PC-3 (cell line): ENCODE data around the gene DDX24. TPM values are rescaled to one million over a fixed set of nuclear protein-coding genes. Genes with fewer than 3 reads are reported as not detected.

Source experiments
- ATAC-seq: fragments of 200-7000 bp; cut with Tn5 transposase; 2 replicates; pipeline ENCODE4 v1.9.1; 2020; ENCODE audit warnings: mild to moderate bottlenecking, moderate library complexity
- BruUV-seq: library from RNA; stranded (reverse); fragments of 400-500 nt; replicated peaks from 2 replicates; lab custom pipeline; 2021; lab: Mats Ljungman, UMichigan
- CTCF ChIA-PET: fragments of 300-600 bp; sonication (Branson Sonifier 250); formaldehyde crosslinking; loops from one replicate; lab custom pipeline; 2022; ENCODE audit warnings: antibody characterized with exemption; lab: Charles Lee
- POLR2A ChIA-PET: fragments of 300-600 bp; sonication (Branson Sonifier 250); formaldehyde crosslinking; loops from one replicate; lab custom pipeline; 2022; ENCODE audit warnings: antibody characterized with exemption; ENCODE audit not compliant: unreplicated experiment; lab: Charles Lee
- DNase-seq: peaks from one replicate; pipeline ENCODE4 v3.0.0-alpha.2; 2015
- H2AFZ ChIP-seq: fragments of 300-600 bp; sonication (generic); 2 replicates; pipeline ENCODE4 v1.6.0; 2016; ENCODE audit warnings: antibody characterized with exemption, low read length
- H3F3A ChIP-seq: fragments of 300-600 bp; sonication (generic); one replicate; pipeline ENCODE4 v1.6.0; 2017; ENCODE audit warnings: antibody characterized with exemption, low read length, control low read depth, mild to moderate bottlenecking; ENCODE audit not compliant: unreplicated experiment
- H3K27ac ChIP-seq: fragments of 300-600 bp; sonication (generic); 2 replicates; pipeline ENCODE4 v1.5.1; 2016; ENCODE audit warnings: mild to moderate bottlenecking, low read length
- H3K27me3 ChIP-seq: fragments of 300-600 bp; sonication (generic); 2 replicates; pipeline ENCODE4 v1.6.1; 2016; ENCODE audit warnings: low read length, mixed read lengths
- H3K36me3 ChIP-seq: fragments of 300-600 bp; sonication (generic); 2 replicates; pipeline ENCODE4 v1.6.1; 2016; ENCODE audit warnings: low read depth, mixed run types, low read length, mixed read lengths
- H3K4me1 ChIP-seq: fragments of 300-600 bp; sonication (generic); 2 replicates; pipeline ENCODE4 v1.5.1; 2016; ENCODE audit warnings: low read length; ENCODE audit not compliant: insufficient read depth
- H3K4me2 ChIP-seq: fragments of 300-600 bp; sonication (generic); 2 replicates; pipeline ENCODE4 v1.6.0; 2016; ENCODE audit warnings: low read length
- H3K4me3 ChIP-seq: fragments of 300-600 bp; sonication (generic); 2 replicates; pipeline ENCODE4 v1.5.1; 2016; ENCODE audit warnings: mild to moderate bottlenecking, low read length, mixed read lengths
- H3K79me2 ChIP-seq: fragments of 300-600 bp; sonication (generic); 2 replicates; pipeline ENCODE4 v1.6.1; 2017; ENCODE audit warnings: low read length, mixed read lengths
- H3K9ac ChIP-seq: fragments of 300-600 bp; sonication (generic); 2 replicates; pipeline ENCODE4 v1.6.0; 2016; ENCODE audit warnings: mild to moderate bottlenecking, low read length
- H3K9me2 ChIP-seq: fragments of 300-600 bp; sonication (generic); replicated peaks from 2 replicates; pipeline ENCODE4 v1.6.1; 2016; ENCODE audit warnings: mixed run types, low read length, mixed read lengths
- H3K9me3 ChIP-seq: fragments of 300-600 bp; sonication (generic); 2 replicates; pipeline ENCODE4 v1.6.1; 2016; ENCODE audit warnings: low read length, mixed read lengths
- H4K20me1 ChIP-seq: fragments of 300-600 bp; sonication (generic); 2 replicates; pipeline ENCODE4 v1.6.1; 2016; ENCODE audit warnings: low read length, mixed read lengths
- EZH2 ChIP-seq: fragments of 300-600 bp; sonication (generic); IDR thresholded peaks from one replicate; pipeline ENCODE4 v1.6.1; 2017; ENCODE audit warnings: antibody characterized with exemption, mild to moderate bottlenecking, low read length; ENCODE audit not compliant: unreplicated experiment
- EZH2phosphoT487 ChIP-seq: fragments of 300-600 bp; sonication (generic); IDR thresholded peaks from 2 replicates; pipeline ENCODE4 v1.6.1; 2018; ENCODE audit warnings: mild to moderate bottlenecking, antibody characterized with exemption, low read length, borderline replicate concordance
- intact Hi-C: fragments of 100-400 bp; cut with micrococcal nuclease; formaldehyde crosslinking; loops from 2 replicates; pipeline ENCODE4 v1.9.0; 2023
- total RNA-seq: library from RNA; depleted of rRNA; stranded (reverse); fragments of >200 nt; gene quantifications from 2 replicates; pipeline ENCODE4 v1.2.3, GENCODE V29; 2014
- TF ChIP-seq, protein P1 (sequence below): fragments of 300-600 bp; sonication (generic); conservative IDR thresholded peaks from 2 replicates; pipeline ENCODE4 v1.5.1; 2017; ENCODE audit warnings: antibody characterized with exemption, low read depth, mild to moderate bottlenecking, low read length

DDX24 gene
- total RNA-seq, 1 experiment from 2014 or later, result 120 TPM

GRCh38 chr14:94038921-94039629 lies 41.9 kb downstream of the DDX24 start:
- H3K27me3 ChIP-seq, result no peaks in the 10 kb centered on the region
- H3K9me2 ChIP-seq, result no peaks in the 10 kb centered on the region

GRCh38 chr14:94038510-94038909 lies 42.5 kb downstream of the DDX24 start:
- Histone ChIP-seq H3K9ac (no peak overlapping the region), H3K4me1 (no peaks in the 10 kb centered on the region), H3K4me3 (no peak overlapping the region), H3F3A (no peaks in the 10 kb centered on the region), H3K36me3 (no peaks in the 10 kb centered on the region; the same call in 1 of the 2 replicates), H3K4me2 (no peak overlapping the region), H3K79me2 (no peaks in the 10 kb centered on the region), H3K27me3 (no peaks in the 10 kb centered on the region), H3K27ac (no peak overlapping the region), H3K9me3 (no peaks in the 10 kb centered on the region), H2AFZ (no peak overlapping the region), H3K9me2 (no peaks in the 10 kb centered on the region), H4K20me1 (no peaks in the 10 kb centered on the region)
- intact Hi-C loops, result no loop called here
- no TSS peak for BruUV-seq
- DNase-seq, result no peak
- TF ChIP-seq, protein P1, sequence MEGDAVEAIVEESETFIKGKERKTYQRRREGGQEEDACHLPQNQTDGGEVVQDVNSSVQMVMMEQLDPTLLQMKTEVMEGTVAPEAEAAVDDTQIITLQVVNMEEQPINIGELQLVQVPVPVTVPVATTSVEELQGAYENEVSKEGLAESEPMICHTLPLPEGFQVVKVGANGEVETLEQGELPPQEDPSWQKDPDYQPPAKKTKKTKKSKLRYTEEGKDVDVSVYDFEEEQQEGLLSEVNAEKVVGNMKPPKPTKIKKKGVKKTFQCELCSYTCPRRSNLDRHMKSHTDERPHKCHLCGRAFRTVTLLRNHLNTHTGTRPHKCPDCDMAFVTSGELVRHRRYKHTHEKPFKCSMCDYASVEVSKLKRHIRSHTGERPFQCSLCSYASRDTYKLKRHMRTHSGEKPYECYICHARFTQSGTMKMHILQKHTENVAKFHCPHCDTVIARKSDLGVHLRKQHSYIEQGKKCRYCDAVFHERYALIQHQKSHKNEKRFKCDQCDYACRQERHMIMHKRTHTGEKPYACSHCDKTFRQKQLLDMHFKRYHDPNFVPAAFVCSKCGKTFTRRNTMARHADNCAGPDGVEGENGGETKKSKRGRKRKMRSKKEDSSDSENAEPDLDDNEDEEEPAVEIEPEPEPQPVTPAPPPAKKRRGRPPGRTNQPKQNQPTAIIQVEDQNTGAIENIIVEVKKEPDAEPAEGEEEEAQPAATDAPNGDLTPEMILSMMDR, result no peak
- TF ChIP-seq EZH2 (no peak), EZH2phosphoT487 (no peak)
- ChIA-PET POLR2A (no interaction called here), CTCF (no interaction called here)
- ATAC-seq, result no peak

More at GRCh38 chr14:94038921-94039629, 41.9 kb downstream of the DDX24 start:
- DNase-seq (no peak), ATAC-seq (no peak)
- no TSS peak for BruUV-seq
- Histone ChIP-seq H3K4me2 (no peak overlapping the region), H3K9me3 (no peaks in the 10 kb centered on the region), H3K4me3 (no peak overlapping the region), H3K79me2 (no peaks in the 10 kb centered on the region), H4K20me1 (no peaks in the 10 kb centered on the region), H2AFZ (no peak overlapping the region), H3K27ac (no peak overlapping the region), H3K9ac (no peak overlapping the region), H3F3A (no peaks in the 10 kb centered on the region), H3K36me3 (peaks cover under 1% of the 10 kb centered on the region; the same call in 1 of the 2 replicates), H3K4me1 (no peaks in the 10 kb centered on the region)
- POLR2A ChIA-PET, result no interaction called here
- TF ChIP-seq EZH2phosphoT487, result no peak
- CTCF ChIA-PET, result no interaction called here
- intact Hi-C loops, result no loop called here

DNA sequence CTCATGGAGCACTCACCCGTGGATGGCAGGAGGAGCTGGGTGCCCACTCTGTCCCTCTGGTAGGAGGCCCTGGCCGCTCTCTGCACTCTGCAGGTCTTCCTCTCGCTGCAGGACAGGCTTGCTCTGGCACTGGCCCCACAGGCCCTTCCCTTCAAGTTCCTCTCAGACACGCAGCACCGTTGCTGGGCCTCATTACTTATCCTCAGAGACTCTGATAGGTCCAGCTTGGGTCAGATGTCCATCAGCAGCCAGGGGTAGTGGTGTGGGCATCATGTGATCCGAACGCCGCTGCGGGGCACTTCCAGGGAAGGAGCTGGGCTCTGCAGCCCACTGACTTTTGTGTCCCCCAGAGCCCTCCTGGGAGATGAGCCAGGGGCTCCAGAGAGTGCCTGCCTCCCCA lies 43.0 kb downstream of the DDX24 start:
- no peaks in the 10 kb centered on the region; the same call in 1 of the 2 replicates for H3K36me3 ChIP-seq

More for the DNA sequence above, 43.0 kb downstream of the DDX24 start:
- no peaks in the 10 kb centered on the region for H3F3A ChIP-seq
- ATAC-seq (no peak), DNase-seq (no peak)
- no peak overlapping the region for H3K9ac ChIP-seq
- BruUV-seq, result no TSS peak
- H3K4me2 ChIP-seq, result no peak overlapping the region
- H2AFZ ChIP-seq, result no peak overlapping the region
- ChIA-PET POLR2A (no interaction called here), CTCF (interaction anchor here (2.7 kb wide), 1 partner anchor 99 kb away, joined by 44 read pairs; no protein-coding TSS in a partner anchor)
- H3K79me2 ChIP-seq, result no peaks in the 10 kb centered on the region
- no peaks in the 10 kb centered on the region for H3K4me1 ChIP-seq
- no peaks in the 10 kb centered on the region for H3K9me3 ChIP-seq
- TF ChIP-seq, protein P1, result no peak
- TF ChIP-seq EZH2 (no peak), EZH2phosphoT487 (no peak)
- H4K20me1 ChIP-seq, result no peaks in the 10 kb centered on the region
- no peaks in the 10 kb centered on the region for H3K9me2 ChIP-seq
- H3K4me3 ChIP-seq, result no peak overlapping the region
- no peak overlapping the region for H3K27ac ChIP-seq
- H3K27me3 ChIP-seq, result no peaks in the 10 kb centered on the region
- intact Hi-C loops, result no loop called here
